ENCODE measurements around the gene MRPL21. TPM values are rescaled to one million over a fixed set of nuclear protein-coding genes. Genes with fewer than 3 reads are reported as not detected.

Gene MRPL21
- total RNA-seq, 1 experiment from 2014 or later = 82.3 TPM

DNA sequence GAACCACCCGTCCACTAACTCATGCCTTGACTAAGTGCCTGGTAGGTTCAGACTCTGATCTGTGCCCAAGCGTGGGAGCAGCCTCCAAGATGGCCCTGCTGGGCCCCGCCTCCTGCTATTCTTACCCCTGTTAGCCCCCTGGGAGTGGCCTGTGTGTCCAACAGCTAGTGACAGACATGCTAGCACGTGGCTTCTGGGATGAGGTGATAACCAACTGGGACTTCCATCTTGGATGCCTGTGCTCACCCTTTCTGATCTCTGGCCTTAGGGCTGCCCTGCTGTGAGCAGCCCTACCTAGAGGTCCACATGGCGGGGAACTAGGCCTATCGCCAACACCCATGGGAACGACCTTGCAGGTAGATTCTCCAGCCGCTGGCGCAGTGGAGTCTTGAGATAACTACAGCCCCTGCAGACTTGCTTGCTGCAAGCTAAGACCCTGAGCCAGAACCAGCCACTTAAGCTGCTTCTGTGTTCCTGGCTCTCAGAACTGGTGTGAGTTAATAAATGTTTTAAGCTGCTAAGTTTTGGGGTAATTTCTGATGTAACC is 2.7 kb downstream of the MRPL21 start (continued):
- TF ChIP-seq, protein P1, sequence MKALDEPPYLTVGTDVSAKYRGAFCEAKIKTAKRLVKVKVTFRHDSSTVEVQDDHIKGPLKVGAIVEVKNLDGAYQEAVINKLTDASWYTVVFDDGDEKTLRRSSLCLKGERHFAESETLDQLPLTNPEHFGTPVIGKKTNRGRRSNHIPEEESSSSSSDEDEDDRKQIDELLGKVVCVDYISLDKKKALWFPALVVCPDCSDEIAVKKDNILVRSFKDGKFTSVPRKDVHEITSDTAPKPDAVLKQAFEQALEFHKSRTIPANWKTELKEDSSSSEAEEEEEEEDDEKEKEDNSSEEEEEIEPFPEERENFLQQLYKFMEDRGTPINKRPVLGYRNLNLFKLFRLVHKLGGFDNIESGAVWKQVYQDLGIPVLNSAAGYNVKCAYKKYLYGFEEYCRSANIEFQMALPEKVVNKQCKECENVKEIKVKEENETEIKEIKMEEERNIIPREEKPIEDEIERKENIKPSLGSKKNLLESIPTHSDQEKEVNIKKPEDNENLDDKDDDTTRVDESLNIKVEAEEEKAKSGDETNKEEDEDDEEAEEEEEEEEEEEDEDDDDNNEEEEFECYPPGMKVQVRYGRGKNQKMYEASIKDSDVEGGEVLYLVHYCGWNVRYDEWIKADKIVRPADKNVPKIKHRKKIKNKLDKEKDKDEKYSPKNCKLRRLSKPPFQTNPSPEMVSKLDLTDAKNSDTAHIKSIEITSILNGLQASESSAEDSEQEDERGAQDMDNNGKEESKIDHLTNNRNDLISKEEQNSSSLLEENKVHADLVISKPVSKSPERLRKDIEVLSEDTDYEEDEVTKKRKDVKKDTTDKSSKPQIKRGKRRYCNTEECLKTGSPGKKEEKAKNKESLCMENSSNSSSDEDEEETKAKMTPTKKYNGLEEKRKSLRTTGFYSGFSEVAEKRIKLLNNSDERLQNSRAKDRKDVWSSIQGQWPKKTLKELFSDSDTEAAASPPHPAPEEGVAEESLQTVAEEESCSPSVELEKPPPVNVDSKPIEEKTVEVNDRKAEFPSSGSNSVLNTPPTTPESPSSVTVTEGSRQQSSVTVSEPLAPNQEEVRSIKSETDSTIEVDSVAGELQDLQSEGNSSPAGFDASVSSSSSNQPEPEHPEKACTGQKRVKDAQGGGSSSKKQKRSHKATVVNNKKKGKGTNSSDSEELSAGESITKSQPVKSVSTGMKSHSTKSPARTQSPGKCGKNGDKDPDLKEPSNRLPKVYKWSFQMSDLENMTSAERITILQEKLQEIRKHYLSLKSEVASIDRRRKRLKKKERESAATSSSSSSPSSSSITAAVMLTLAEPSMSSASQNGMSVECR (CRISPR knock-in tag; IDR thresholded peaks at IDR 0.05; ENCODE audit: borderline replicate concordance) = no peak
- TF ChIP-seq ELF4 (CRISPR knock-in tag; IDR thresholded peaks at IDR 0.05; ENCODE audit: low read depth) (no peak), RORB (CRISPR knock-in tag; IDR thresholded peaks at IDR 0.05) (no peak), ZNF232 (CRISPR knock-in tag; IDR thresholded peaks at IDR 0.05) (no peak)
- TF ChIP-seq, protein P2, sequence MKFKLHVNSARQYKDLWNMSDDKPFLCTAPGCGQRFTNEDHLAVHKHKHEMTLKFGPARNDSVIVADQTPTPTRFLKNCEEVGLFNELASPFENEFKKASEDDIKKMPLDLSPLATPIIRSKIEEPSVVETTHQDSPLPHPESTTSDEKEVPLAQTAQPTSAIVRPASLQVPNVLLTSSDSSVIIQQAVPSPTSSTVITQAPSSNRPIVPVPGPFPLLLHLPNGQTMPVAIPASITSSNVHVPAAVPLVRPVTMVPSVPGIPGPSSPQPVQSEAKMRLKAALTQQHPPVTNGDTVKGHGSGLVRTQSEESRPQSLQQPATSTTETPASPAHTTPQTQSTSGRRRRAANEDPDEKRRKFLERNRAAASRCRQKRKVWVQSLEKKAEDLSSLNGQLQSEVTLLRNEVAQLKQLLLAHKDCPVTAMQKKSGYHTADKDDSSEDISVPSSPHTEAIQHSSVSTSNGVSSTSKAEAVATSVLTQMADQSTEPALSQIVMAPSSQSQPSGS (CRISPR knock-in tag; IDR thresholded peaks at IDR 0.05; ENCODE audit: borderline replicate concordance, low read depth) = no peak
- TF ChIP-seq, protein P3, sequence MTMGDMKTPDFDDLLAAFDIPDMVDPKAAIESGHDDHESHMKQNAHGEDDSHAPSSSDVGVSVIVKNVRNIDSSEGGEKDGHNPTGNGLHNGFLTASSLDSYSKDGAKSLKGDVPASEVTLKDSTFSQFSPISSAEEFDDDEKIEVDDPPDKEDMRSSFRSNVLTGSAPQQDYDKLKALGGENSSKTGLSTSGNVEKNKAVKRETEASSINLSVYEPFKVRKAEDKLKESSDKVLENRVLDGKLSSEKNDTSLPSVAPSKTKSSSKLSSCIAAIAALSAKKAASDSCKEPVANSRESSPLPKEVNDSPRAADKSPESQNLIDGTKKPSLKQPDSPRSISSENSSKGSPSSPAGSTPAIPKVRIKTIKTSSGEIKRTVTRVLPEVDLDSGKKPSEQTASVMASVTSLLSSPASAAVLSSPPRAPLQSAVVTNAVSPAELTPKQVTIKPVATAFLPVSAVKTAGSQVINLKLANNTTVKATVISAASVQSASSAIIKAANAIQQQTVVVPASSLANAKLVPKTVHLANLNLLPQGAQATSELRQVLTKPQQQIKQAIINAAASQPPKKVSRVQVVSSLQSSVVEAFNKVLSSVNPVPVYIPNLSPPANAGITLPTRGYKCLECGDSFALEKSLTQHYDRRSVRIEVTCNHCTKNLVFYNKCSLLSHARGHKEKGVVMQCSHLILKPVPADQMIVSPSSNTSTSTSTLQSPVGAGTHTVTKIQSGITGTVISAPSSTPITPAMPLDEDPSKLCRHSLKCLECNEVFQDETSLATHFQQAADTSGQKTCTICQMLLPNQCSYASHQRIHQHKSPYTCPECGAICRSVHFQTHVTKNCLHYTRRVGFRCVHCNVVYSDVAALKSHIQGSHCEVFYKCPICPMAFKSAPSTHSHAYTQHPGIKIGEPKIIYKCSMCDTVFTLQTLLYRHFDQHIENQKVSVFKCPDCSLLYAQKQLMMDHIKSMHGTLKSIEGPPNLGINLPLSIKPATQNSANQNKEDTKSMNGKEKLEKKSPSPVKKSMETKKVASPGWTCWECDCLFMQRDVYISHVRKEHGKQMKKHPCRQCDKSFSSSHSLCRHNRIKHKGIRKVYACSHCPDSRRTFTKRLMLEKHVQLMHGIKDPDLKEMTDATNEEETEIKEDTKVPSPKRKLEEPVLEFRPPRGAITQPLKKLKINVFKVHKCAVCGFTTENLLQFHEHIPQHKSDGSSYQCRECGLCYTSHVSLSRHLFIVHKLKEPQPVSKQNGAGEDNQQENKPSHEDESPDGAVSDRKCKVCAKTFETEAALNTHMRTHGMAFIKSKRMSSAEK (CRISPR knock-in tag; IDR thresholded peaks at IDR 0.05; ENCODE audit: borderline replicate concordance) = no peak

DNA sequence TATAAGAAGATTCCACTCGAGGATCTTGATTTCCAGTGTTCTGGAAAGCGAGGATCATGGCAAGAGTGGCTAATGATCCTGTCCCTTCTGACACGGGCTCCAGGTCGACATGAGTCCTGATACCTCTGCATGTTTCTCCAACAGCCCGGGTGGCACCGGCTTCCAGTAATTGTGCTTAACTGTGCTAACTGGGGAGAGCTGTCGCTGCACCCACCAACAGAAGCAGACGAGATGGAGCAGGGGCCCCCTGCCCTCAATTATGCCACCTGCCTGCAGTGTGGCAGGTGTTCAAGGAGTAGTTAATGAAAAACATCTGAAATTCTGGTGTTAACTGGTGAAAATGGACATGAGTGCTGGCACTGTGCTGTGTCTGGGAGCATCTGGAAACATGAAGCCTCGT is 6.2 kb downstream of the MRPL21 start:
- Mint-ChIP-seq H3K4me1 (peaks cover 8% of the 10 kb centered on the region), H3K27ac (no peak overlapping the region), H3K4me3 (no peak overlapping the region), H3K36me3 (peaks cover 51% of the 10 kb centered on the region), H3K9me3 (no peaks in the 10 kb centered on the region), H3K27me3 (ENCODE audit: low read depth) (no peaks in the 10 kb centered on the region)
- no peak for TF ChIP-seq HMGA2 (CRISPR knock-in tag; IDR thresholded peaks at IDR 0.05)
- no peak for TF ChIP-seq SP1 (CRISPR knock-in tag; conservative IDR thresholded peaks at IDR 0.05)
- no peak for ATAC-seq
- POLR2A ChIA-PET = no interaction called here
- DNase-seq (ENCODE audit: low spot score) = no peak
- CTCF ChIA-PET = no interaction called here

GRCh38 chr11:68896171-68896959 is 7.3 kb downstream of the MRPL21 start:
- ATAC-seq = no peak
- no peak for DNase-seq (ENCODE audit: low spot score)
- Mint-ChIP-seq H3K4me3 (no peak overlapping the region), H3K27ac (no peak overlapping the region), H3K9me3 (no peaks in the 10 kb centered on the region), H3K36me3 (peaks cover 56% of the 10 kb centered on the region), H3K4me1 (no peaks in the 10 kb centered on the region), H3K27me3 (ENCODE audit: low read depth) (no peaks in the 10 kb centered on the region)
- TF ChIP-seq FOXK1 (CRISPR knock-in tag; IDR thresholded peaks at IDR 0.05) (no peak), TEAD4 (CRISPR knock-in tag; IDR thresholded peaks at IDR 0.05) (no peak), ESRRA (CRISPR knock-in tag; IDR thresholded peaks at IDR 0.05; ENCODE audit: borderline replicate concordance) (no peak), ZNF396 (CRISPR knock-in tag; IDR thresholded peaks at IDR 0.05; ENCODE audit: borderline replicate concordance) (no peak), ZNF232 (CRISPR knock-in tag; IDR thresholded peaks at IDR 0.05) (no peak), E2F1 (CRISPR knock-in tag; IDR thresholded peaks at IDR 0.05) (no peak), TP53 (CRISPR knock-in tag; IDR thresholded peaks at IDR 0.05) (no peak), ZNF121 (CRISPR knock-in tag; IDR thresholded peaks at IDR 0.05) (no peak)
- ChIA-PET POLR2A (no interaction called here), CTCF (interaction anchor here (0.7 kb wide), 1 partner anchor 98 kb away, joined by 3 read pairs; no protein-coding TSS in a partner anchor)
